ENCODE data around the gene GPX3.

The GPX3 gene

GRCh38 chr5:151067632-151068432 is 47.4 kb downstream of the GPX3 start:
- peaks cover 41% of the 10 kb centered on the region for H3K4me1 ChIP-seq (ENCODE audit: control insufficient read depth, insufficient read depth, low read length, unreplicated experiment)
- no peaks in the 10 kb centered on the region for H3K27me3 ChIP-seq (ENCODE audit: insufficient read depth, low read length)
- no peak overlapping the region for H2AFZ ChIP-seq (ENCODE audit: low read length, unreplicated experiment)
- peaks cover 1% of the 10 kb centered on the region; the same call in 1 of the 2 replicates for H3K36me3 ChIP-seq (ENCODE audit: insufficient read depth, low read length)
- H3K27ac ChIP-seq (ENCODE audit: low read depth, low read length), result no peak overlapping the region
- peaks cover 85% of the 10 kb centered on the region for H3K79me2 ChIP-seq (ENCODE audit: control insufficient read depth, insufficient read depth, low read length, unreplicated experiment)
- no peak overlapping the region for H3K4me3 ChIP-seq (ENCODE audit: low read depth, low read length)

DNA sequence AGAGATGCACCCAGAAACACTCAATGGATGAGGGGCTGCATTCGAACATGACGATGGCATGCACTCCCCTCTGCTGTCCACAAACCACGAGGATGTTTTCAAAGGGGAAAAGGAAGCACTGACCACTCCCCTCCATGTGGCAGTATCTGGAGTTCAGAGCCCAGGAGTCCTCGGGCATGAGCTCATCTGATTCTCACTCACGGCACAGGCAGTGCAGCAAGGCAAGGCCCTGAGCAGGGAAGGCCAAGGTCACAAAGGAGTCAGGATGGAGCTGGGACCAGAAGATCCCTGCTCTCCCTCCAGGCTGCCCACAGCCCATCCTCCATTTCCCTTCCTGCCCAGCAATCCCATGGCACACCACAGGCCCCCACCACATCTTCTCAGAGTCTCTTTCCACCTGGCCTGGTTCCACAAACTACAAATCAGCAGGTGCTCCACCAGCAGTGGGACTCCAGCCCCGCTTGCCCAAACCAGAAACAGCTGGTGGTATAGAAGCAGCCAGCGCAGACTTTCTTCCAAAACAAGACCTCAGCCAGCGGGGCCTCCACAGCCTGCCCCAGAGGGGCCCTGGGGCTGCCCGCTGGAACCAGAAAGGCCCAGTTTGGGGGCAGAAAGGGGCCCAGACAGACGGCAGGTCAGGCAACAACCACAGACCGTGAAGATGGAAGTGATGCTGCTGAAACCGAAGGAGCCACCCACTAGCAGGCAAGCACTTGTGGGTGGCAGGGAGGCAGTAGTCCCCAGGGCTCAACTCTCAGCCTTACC is 48.2 kb downstream of the GPX3 start:
- Histone ChIP-seq H3K4me1 (ENCODE audit: control insufficient read depth, insufficient read depth, low read length, unreplicated experiment) (peaks cover 41% of the 10 kb centered on the region), H2AFZ (ENCODE audit: low read length, unreplicated experiment) (no peak overlapping the region), H3K79me2 (ENCODE audit: control insufficient read depth, insufficient read depth, low read length, unreplicated experiment) (peaks cover 92% of the 10 kb centered on the region), H3K4me3 (ENCODE audit: low read depth, low read length) (no peak overlapping the region), H3K36me3 (ENCODE audit: insufficient read depth, low read length) (peaks cover 5% of the 10 kb centered on the region), H3K27ac (ENCODE audit: low read depth, low read length) (no peak overlapping the region), H3K27me3 (ENCODE audit: insufficient read depth, low read length) (no peaks in the 10 kb centered on the region)

- peaks cover 35% of the 10 kb centered on the region for H3K4me1 ChIP-seq (ENCODE audit: control insufficient read depth, insufficient read depth, low read length, unreplicated experiment)
- H3K27ac ChIP-seq (ENCODE audit: low read depth, low read length), result no peak overlapping the region
Measured at GRCh38 chr5:151070449-151070848, 50.1 kb downstream of the GPX3 start.

DNA sequence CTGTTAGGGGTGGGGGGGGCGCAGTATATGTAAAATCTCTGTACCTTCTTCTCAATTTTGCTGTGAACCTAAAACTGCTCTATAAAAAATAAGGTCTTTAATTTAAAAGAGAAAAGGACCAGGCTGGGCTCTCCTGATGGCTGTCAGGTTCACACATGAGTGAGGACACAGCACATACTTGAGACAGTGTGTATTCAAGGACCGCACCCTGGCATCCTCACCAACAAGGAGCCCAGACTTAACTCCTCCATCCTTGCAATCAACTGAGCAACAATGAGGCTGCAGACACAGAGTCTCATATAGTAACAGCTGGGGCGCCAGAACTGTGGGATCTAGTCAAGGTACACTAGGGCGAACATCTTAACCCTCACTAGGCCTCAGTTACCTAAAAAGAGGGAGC is 50.6 kb downstream of the GPX3 start:
- Histone ChIP-seq H3K36me3 (ENCODE audit: insufficient read depth, low read length) (peaks cover 5% of the 10 kb centered on the region), H3K79me2 (ENCODE audit: control insufficient read depth, insufficient read depth, low read length, unreplicated experiment) (peaks cover 94% of the 10 kb centered on the region), H3K27ac (ENCODE audit: low read depth, low read length) (no peak overlapping the region)

More at GRCh38 chr5:151070449-151070848, 50.1 kb downstream of the GPX3 start:
- Histone ChIP-seq H3K27me3 (ENCODE audit: insufficient read depth, low read length) (no peaks in the 10 kb centered on the region), H3K4me3 (ENCODE audit: low read depth, low read length) (no peak overlapping the region), H3K36me3 (ENCODE audit: insufficient read depth, low read length) (peaks cover 5% of the 10 kb centered on the region), H3K79me2 (ENCODE audit: control insufficient read depth, insufficient read depth, low read length, unreplicated experiment) (peaks cover 94% of the 10 kb centered on the region), H2AFZ (ENCODE audit: low read length, unreplicated experiment) (no peak overlapping the region)

DNA sequence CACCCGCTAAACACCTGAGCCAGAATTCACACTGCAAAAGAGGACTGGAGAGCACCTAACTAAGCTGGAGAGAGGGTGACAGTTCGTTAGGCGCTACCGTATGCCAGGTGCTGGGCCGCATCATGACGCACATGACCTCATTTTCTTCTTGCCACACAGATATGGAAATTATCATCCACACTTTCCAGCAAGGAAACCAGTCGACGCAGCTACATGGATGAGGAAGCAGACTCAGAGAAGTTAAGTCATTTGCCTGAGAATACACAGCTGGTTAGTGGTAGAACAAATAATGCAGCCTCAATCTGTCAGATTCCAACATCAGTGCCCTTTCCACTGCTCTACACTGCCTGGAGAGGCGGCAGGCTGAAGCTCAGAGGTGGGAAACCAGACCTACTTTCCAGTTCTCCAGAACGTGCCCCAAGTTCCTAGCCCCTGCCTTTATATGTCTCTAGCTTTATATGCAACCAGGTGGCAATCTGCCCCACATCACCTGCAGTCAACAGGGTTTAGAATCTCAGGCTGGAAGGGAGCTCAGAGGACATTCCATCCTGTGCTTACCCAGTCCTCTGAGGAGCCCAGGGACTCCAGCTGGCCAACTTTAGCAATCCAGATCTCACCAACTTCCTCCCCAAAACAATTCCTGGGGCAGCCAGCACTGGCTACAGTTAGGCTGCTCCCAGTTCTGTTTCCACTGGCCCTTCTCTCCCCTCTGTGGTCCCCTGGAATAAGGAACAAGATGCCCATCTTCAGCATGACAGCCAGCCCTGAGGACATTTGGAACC is 51.6 kb downstream of the GPX3 start:
- Histone ChIP-seq H3K4me1 (ENCODE audit: control insufficient read depth, insufficient read depth, low read length, unreplicated experiment) (peaks cover 49% of the 10 kb centered on the region), H3K79me2 (ENCODE audit: control insufficient read depth, insufficient read depth, low read length, unreplicated experiment) (peaks cover 94% of the 10 kb centered on the region), H3K4me3 (ENCODE audit: low read depth, low read length) (no peak overlapping the region), H3K27me3 (ENCODE audit: insufficient read depth, low read length) (no peaks in the 10 kb centered on the region), H2AFZ (ENCODE audit: low read length, unreplicated experiment) (no peak overlapping the region), H3K36me3 (ENCODE audit: insufficient read depth, low read length) (peaks cover 5% of the 10 kb centered on the region), H3K27ac (ENCODE audit: low read depth, low read length) (peak overlapping the region; percentile 76)

More for the DNA sequence above, 50.6 kb downstream of the GPX3 start:
- Histone ChIP-seq H3K27me3 (ENCODE audit: insufficient read depth, low read length) (no peaks in the 10 kb centered on the region), H3K4me3 (ENCODE audit: low read depth, low read length) (no peak overlapping the region), H2AFZ (ENCODE audit: low read length, unreplicated experiment) (no peak overlapping the region), H3K4me1 (ENCODE audit: control insufficient read depth, insufficient read depth, low read length, unreplicated experiment) (peaks cover 41% of the 10 kb centered on the region)

- no peak overlapping the region for H2AFZ ChIP-seq (ENCODE audit: low read length, unreplicated experiment)
- H3K36me3 ChIP-seq (ENCODE audit: insufficient read depth, low read length), result peaks cover 11% of the 10 kb centered on the region
- H3K79me2 ChIP-seq (ENCODE audit: control insufficient read depth, insufficient read depth, low read length, unreplicated experiment), result peaks cover 94% of the 10 kb centered on the region
- H3K27me3 ChIP-seq (ENCODE audit: insufficient read depth, low read length), result no peaks in the 10 kb centered on the region
- H3K4me1 ChIP-seq (ENCODE audit: control insufficient read depth, insufficient read depth, low read length, unreplicated experiment), result peaks cover 52% of the 10 kb centered on the region
- H3K27ac ChIP-seq (ENCODE audit: low read depth, low read length), result peak overlapping the region; percentile 76
- no peak overlapping the region for H3K4me3 ChIP-seq (ENCODE audit: low read depth, low read length)
Measured at GRCh38 chr5:151072630-151073025, 52.2 kb downstream of the GPX3 start.

GRCh38 chr5:151073280-151073679 is 52.9 kb downstream of the GPX3 start:
- peaks cover 57% of the 10 kb centered on the region for H3K4me1 ChIP-seq (ENCODE audit: control insufficient read depth, insufficient read depth, low read length, unreplicated experiment)
- peaks cover 16% of the 10 kb centered on the region for H3K36me3 ChIP-seq (ENCODE audit: insufficient read depth, low read length)
- H3K79me2 ChIP-seq (ENCODE audit: control insufficient read depth, insufficient read depth, low read length, unreplicated experiment), result peaks cover 94% of the 10 kb centered on the region

GRCh38 chr5:151074557-151074956 is 54.2 kb downstream of the GPX3 start:
- Histone ChIP-seq H3K27ac (ENCODE audit: low read depth, low read length) (no peak overlapping the region), H2AFZ (ENCODE audit: low read length, unreplicated experiment) (no peak overlapping the region), H3K27me3 (ENCODE audit: insufficient read depth, low read length) (no peaks in the 10 kb centered on the region), H3K4me3 (ENCODE audit: low read depth, low read length) (no peak overlapping the region), H3K36me3 (ENCODE audit: insufficient read depth, low read length) (peaks cover 16% of the 10 kb centered on the region), H3K79me2 (ENCODE audit: control insufficient read depth, insufficient read depth, low read length, unreplicated experiment) (peaks cover 94% of the 10 kb centered on the region), H3K4me1 (ENCODE audit: control insufficient read depth, insufficient read depth, low read length, unreplicated experiment) (peaks cover 70% of the 10 kb centered on the region)

More at GRCh38 chr5:151073280-151073679, 52.9 kb downstream of the GPX3 start:
- no peak overlapping the region for H2AFZ ChIP-seq (ENCODE audit: low read length, unreplicated experiment)
- H3K4me3 ChIP-seq (ENCODE audit: low read depth, low read length), result no peak overlapping the region
- no peaks in the 10 kb centered on the region for H3K27me3 ChIP-seq (ENCODE audit: insufficient read depth, low read length)
- H3K27ac ChIP-seq (ENCODE audit: low read depth, low read length), result peak overlapping the region; percentile 76

DNA sequence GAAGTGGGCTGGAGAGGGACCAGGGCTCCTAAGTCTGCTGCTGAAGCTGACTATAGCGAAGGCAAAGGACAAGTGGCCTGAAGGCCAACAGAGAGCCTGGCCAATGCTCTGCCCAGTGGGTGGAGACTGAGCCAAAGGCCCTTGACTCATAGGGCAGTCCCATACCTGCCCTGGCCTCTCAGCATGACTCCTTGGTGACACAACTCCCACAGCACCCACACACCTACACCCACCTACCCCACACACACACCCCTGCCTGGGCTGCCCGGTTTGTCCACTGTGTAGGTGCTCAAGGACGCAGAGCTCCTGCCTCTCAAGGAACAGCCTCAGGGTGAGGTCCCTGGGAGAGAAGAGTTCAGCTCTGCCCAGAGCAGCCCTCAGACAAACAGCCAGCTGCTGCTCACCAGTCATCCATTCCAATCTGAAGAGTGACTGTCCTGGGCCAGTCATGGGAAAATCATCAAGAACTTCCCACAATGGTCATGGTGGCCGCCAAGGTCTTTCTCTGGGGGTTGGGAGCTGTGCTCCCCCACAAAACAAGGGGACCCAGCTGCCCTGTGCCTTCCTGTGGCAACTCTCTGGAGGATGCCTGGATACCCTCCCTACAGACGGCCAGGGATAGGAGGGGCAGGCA is 55.4 kb downstream of the GPX3 start:
- Histone ChIP-seq H3K4me3 (ENCODE audit: low read depth, low read length) (no peak overlapping the region), H3K79me2 (ENCODE audit: control insufficient read depth, insufficient read depth, low read length, unreplicated experiment) (peaks cover 89% of the 10 kb centered on the region), H3K36me3 (ENCODE audit: insufficient read depth, low read length) (peaks cover 16% of the 10 kb centered on the region), H3K27ac (ENCODE audit: low read depth, low read length) (peak overlapping the region; percentile 39; the same call in 1 of the 2 replicates), H3K4me1 (ENCODE audit: control insufficient read depth, insufficient read depth, low read length, unreplicated experiment) (peaks cover 64% of the 10 kb centered on the region), H3K27me3 (ENCODE audit: insufficient read depth, low read length) (no peaks in the 10 kb centered on the region), H2AFZ (ENCODE audit: low read length, unreplicated experiment) (no peak overlapping the region)

GRCh38 chr5:151076616-151077015 is 56.2 kb downstream of the GPX3 start:
- Histone ChIP-seq H2AFZ (ENCODE audit: low read length, unreplicated experiment) (no peak overlapping the region), H3K4me3 (ENCODE audit: low read depth, low read length) (no peak overlapping the region), H3K79me2 (ENCODE audit: control insufficient read depth, insufficient read depth, low read length, unreplicated experiment) (peaks cover 82% of the 10 kb centered on the region), H3K36me3 (ENCODE audit: insufficient read depth, low read length) (peaks cover 16% of the 10 kb centered on the region), H3K4me1 (ENCODE audit: control insufficient read depth, insufficient read depth, low read length, unreplicated experiment) (peaks cover 60% of the 10 kb centered on the region), H3K27me3 (ENCODE audit: insufficient read depth, low read length) (no peaks in the 10 kb centered on the region), H3K27ac (ENCODE audit: low read depth, low read length) (0 out of 2 replicates have a peak overlapping the region, but pooled peaks have one; percentile 39)

Data from ACC112 (cell line).